ENCODE results near the gene AP2A2. TPM values are rescaled to one million over a fixed set of nuclear protein-coding genes. Genes with fewer than 3 reads are reported as not detected.
"Not testable (repeated sequence)": the region's sequence is repeated elsewhere in the genome, so short reads cannot be mapped to it uniquely, and the experiment has no call there.

AP2A2 gene
- total RNA-seq, 2 donors from 2014 or later = 79.4 to 97.7 TPM

DNA sequence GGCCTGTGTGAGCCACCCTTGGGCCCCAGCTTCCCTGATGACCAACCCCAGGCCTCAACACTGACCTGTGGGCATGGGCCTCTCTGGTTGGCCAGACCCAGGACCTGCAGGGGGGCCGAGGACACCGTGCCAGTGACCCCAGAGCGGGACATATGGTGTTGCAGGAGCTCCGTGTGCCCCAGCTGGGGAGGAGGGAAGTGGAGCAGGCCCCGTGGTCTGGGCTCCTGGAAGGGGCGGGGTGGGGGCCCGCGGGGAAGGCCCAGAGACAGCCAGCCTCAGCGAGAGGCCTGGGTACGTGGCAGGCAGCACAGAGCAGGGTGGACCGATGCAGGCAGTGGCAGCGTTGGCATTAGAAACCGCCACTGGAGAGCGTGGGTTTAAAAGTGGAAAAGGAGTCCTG, 88.6 kb downstream of the AP2A2 start:
- no peaks in the 10 kb centered on the region for H3K27me3 Mint-ChIP-seq (ENCODE audit: insufficient read depth)
- Histone ChIP-seq H3K4me1 (ENCODE audit: control insufficient read depth, insufficient read depth, low read length) (no peaks in the 10 kb centered on the region), H3K4me3 (ENCODE audit: low read length) (no peak overlapping the region), H3K27ac (ENCODE audit: low read depth, low read length) (no peak overlapping the region), H3K36me3 (ENCODE audit: control insufficient read depth, insufficient read depth, low read length) (peaks cover 7% of the 10 kb centered on the region), H3K9me3 (ENCODE audit: control insufficient read depth, low read length) (no peaks in the 10 kb centered on the region), H3K9ac (ENCODE audit: extremely low read depth, low read length, poor library complexity, severe bottlenecking) (no peak overlapping the region), H3K27me3 (ENCODE audit: control insufficient read depth, insufficient read depth, low read length, poor library complexity, severe bottlenecking) (no peaks in the 10 kb centered on the region)
- peaks cover 37% of the 10 kb centered on the region for H3K36me3 Mint-ChIP-seq (ENCODE audit: low read depth)
- DNase-seq = no peak
- H3K9me3 Mint-ChIP-seq = peaks cover 15% of the 10 kb centered on the region
- H3K4me3 Mint-ChIP-seq = no peak overlapping the region
- H3K27ac Mint-ChIP-seq = no peak overlapping the region
- 96% methylated on average over 11 to 14 of the region's 14 CpGs for WGBS, 2 experiments (ENCODE audit: insufficient coverage in 1 of 2, insufficient read length in 1 of 2)
- no peaks in the 10 kb centered on the region for H3K4me1 Mint-ChIP-seq
- TF ChIP-seq, protein P1, sequence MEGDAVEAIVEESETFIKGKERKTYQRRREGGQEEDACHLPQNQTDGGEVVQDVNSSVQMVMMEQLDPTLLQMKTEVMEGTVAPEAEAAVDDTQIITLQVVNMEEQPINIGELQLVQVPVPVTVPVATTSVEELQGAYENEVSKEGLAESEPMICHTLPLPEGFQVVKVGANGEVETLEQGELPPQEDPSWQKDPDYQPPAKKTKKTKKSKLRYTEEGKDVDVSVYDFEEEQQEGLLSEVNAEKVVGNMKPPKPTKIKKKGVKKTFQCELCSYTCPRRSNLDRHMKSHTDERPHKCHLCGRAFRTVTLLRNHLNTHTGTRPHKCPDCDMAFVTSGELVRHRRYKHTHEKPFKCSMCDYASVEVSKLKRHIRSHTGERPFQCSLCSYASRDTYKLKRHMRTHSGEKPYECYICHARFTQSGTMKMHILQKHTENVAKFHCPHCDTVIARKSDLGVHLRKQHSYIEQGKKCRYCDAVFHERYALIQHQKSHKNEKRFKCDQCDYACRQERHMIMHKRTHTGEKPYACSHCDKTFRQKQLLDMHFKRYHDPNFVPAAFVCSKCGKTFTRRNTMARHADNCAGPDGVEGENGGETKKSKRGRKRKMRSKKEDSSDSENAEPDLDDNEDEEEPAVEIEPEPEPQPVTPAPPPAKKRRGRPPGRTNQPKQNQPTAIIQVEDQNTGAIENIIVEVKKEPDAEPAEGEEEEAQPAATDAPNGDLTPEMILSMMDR (conservative IDR thresholded peaks at IDR 0.05) = no peak

DNA sequence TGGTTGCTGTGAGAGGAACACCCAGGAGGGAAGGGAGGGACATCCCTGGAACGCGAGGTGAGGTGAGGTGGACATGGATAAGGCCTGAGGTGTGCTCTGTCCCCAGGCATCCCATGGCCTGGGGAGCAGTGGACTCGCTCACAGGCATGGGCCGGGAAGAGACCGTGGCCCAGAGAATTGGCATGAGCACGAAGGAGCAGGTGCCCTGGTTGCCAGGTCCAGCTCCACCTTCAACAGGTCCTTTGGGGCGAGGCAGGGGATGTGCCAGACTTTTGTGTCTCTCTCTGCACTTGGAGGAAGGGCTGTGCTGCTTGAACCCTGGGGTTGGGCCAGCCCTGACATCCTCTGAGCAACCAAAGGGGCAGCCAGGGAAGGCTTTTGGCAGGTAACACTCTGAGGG, 89.4 kb downstream of the AP2A2 start:
- Histone ChIP-seq H3K4me1 (ENCODE audit: control insufficient read depth, insufficient read depth, low read length) (no peaks in the 10 kb centered on the region), H3K27me3 (ENCODE audit: control insufficient read depth, insufficient read depth, low read length, poor library complexity, severe bottlenecking) (no peaks in the 10 kb centered on the region), H3K9ac (ENCODE audit: extremely low read depth, low read length, poor library complexity, severe bottlenecking) (no peak overlapping the region), H3K9me3 (ENCODE audit: control insufficient read depth, low read length) (no peaks in the 10 kb centered on the region), H3K4me3 (ENCODE audit: low read length) (no peak overlapping the region), H3K27ac (ENCODE audit: low read depth, low read length) (no peak overlapping the region), H3K36me3 (ENCODE audit: control insufficient read depth, insufficient read depth, low read length) (peaks cover 1% of the 10 kb centered on the region)
- H3K27me3 Mint-ChIP-seq (ENCODE audit: insufficient read depth) = no peaks in the 10 kb centered on the region
- H3K36me3 Mint-ChIP-seq (ENCODE audit: low read depth) = peaks cover 31% of the 10 kb centered on the region
- peaks cover 15% of the 10 kb centered on the region for H3K9me3 Mint-ChIP-seq
- H3K4me1 Mint-ChIP-seq = no peaks in the 10 kb centered on the region
- H3K27ac Mint-ChIP-seq = no peak overlapping the region
- no peak for DNase-seq
- H3K4me3 Mint-ChIP-seq = no peak overlapping the region
- 82 to 86% methylated on average over 4 to 7 of the region's 7 CpGs for WGBS, 2 experiments (ENCODE audit: insufficient coverage in 1 of 2, insufficient read length in 1 of 2)
- TF ChIP-seq, protein P1 (conservative IDR thresholded peaks at IDR 0.05) = no peak

DNA sequence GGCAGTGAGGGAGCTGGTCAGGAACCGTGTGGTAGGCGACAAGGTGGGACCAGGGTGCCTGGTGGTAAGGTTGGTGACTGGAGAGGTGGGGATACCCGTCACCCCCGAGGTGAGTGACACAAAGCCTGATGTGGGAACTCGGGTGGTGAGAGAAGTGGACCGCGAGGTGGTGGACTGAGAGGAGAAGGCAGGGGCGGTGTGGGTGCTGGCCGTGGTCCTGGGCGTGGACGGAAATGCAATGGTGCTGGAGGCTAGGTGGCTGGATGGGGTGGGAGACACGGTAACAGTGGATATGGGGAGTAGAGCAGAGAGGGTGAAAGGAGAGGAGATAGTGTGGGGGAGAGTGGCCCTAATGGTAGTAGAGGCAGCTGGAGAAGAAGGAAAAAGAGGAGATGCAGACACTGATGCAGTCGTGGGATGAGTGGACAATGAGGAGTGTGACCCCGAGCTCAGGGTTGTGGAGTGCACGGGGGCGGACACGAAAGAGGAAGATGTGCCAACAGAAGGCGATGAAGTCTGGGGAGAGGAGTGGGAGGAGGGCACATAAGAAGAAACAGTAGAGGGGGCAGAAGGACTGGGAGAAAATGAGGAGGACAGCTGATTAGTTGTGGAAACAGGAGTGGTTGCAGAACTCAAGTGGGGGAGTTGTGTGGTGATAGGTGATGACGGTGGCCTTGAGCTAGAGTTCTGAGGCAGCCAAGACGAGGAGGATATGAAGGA, 90.3 kb downstream of the AP2A2 start:
- no peaks in the 10 kb centered on the region for H3K27me3 ChIP-seq (ENCODE audit: control insufficient read depth, insufficient read depth, low read length, poor library complexity, severe bottlenecking)
- Mint-ChIP-seq H3K27me3 (ENCODE audit: insufficient read depth) (no peaks in the 10 kb centered on the region), H3K4me3 (no peak overlapping the region), H3K27ac (no peak overlapping the region), H3K9me3 (peaks cover 15% of the 10 kb centered on the region), H3K36me3 (ENCODE audit: low read depth) (peaks cover 22% of the 10 kb centered on the region), H3K4me1 (no peaks in the 10 kb centered on the region)
- no peak for DNase-seq
- H3K4me3 ChIP-seq (ENCODE audit: low read length) = no peak overlapping the region
- no peak overlapping the region for H3K9ac ChIP-seq (ENCODE audit: extremely low read depth, low read length, poor library complexity, severe bottlenecking)
- WGBS, 2 experiments (ENCODE audit: insufficient coverage in 1 of 2, insufficient read length in 1 of 2) = 94 to 96% methylated on average over 17 to 20 of the region's 20 CpGs
- H3K36me3 ChIP-seq (ENCODE audit: control insufficient read depth, insufficient read depth, low read length) = no peaks in the 10 kb centered on the region
- no peak overlapping the region for H3K27ac ChIP-seq (ENCODE audit: low read depth, low read length)
- TF ChIP-seq, protein P1 (conservative IDR thresholded peaks at IDR 0.05) = no peak
- no peaks in the 10 kb centered on the region for H3K4me1 ChIP-seq (ENCODE audit: control insufficient read depth, insufficient read depth, low read length)
- H3K9me3 ChIP-seq (ENCODE audit: control insufficient read depth, low read length) = no peaks in the 10 kb centered on the region

DNA sequence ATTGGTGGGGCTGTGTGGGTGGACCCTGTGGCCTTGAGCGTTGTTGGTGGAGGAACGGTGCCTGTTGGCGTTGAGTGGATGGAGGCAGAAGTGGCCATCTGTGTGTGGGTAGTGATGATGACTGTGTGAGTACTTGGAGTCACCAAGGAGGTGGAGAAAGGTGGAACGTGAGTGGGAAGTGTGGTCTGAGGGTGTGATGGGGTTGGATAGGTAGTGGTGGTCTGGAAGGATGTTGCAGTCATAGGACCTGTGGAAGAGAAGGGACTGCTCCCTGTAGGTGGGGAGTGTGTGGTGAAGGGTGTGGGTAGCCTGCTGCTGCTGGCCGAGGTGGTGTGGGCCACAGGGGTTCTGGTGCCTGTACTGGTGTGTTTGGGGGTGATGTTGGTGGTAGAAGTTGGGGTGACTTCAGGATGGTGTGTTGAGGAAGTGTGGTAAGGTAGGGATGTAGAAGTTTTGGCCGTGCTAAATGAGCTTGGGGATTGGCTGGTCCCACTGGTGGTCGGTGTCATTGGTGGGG, 91.0 kb downstream of the AP2A2 start:
- not testable (repeated sequence) for H3K4me3 ChIP-seq (ENCODE audit: low read length); H3K27me3 Mint-ChIP-seq (ENCODE audit: insufficient read depth); H3K27me3 ChIP-seq (ENCODE audit: control insufficient read depth, insufficient read depth, low read length, poor library complexity, severe bottlenecking); H3K4me1 ChIP-seq (ENCODE audit: control insufficient read depth, insufficient read depth, low read length); DNase-seq; H3K9ac ChIP-seq (ENCODE audit: extremely low read depth, low read length, poor library complexity, severe bottlenecking); H3K9me3 ChIP-seq (ENCODE audit: control insufficient read depth, low read length); H3K27ac Mint-ChIP-seq; H3K36me3 ChIP-seq (ENCODE audit: control insufficient read depth, insufficient read depth, low read length); H3K27ac ChIP-seq (ENCODE audit: low read depth, low read length); H3K4me1 Mint-ChIP-seq; H3K4me3 Mint-ChIP-seq
- Mint-ChIP-seq H3K9me3 (peaks cover 15% of the 10 kb centered on the region), H3K36me3 (ENCODE audit: low read depth) (peaks cover 18% of the 10 kb centered on the region)
- WGBS, 2 experiments (ENCODE audit: insufficient coverage in 1 of 2, insufficient read length in 1 of 2) = 65 to 74% methylated on average over 7 of the region's 7 CpGs
